HepG2 (cell line): ENCODE results near the gene LHPP. TPM values are rescaled to one million over a fixed set of nuclear protein-coding genes. Genes with fewer than 3 reads are reported as not detected.

Experiments used
- ARNTL ChIP-seq: sonication (generic); formaldehyde crosslinking; IDR thresholded peaks from 2 replicates; pipeline ENCODE4 v1.4.0; 2020; ENCODE audit warnings: mild to moderate bottlenecking, missing genetic modification reagents
- BRD4 ChIP-seq: sonication (generic); formaldehyde crosslinking; IDR thresholded peaks from 2 replicates; pipeline ENCODE4 v1.4.0; 2020; ENCODE audit warnings: missing genetic modification reagents
- CAMTA2 ChIP-seq: sonication (generic); formaldehyde crosslinking; IDR thresholded peaks from 2 replicates; pipeline ENCODE4 v1.4.0; 2020; ENCODE audit warnings: mild to moderate bottlenecking, missing genetic modification reagents, borderline replicate concordance
- HOXA3 ChIP-seq: sonication (generic); formaldehyde crosslinking; IDR thresholded peaks from 2 replicates; pipeline ENCODE4 v1.5.0; 2020; ENCODE audit warnings: missing genetic modification reagents
- KDM3A ChIP-seq: IDR thresholded peaks from 2 replicates; pipeline ENCODE4 v1.6.1; 2018; ENCODE audit warnings: low read depth, missing compliant biosample characterization
- LCORL ChIP-seq, 2 experiments: fragments of 450-650 bp in 1 of 2; sonication (generic) in 1 of 2; formaldehyde crosslinking in 1 of 2; IDR thresholded peaks; 2 replicates each; pipeline versions ENCODE4 v1.5.0 to v1.6.1; 2017 to 2020; ENCODE audit warnings: antibody characterized with exemption in 1 of 2, missing genetic modification reagents in 1 of 2
- NCOA2 ChIP-seq: sonication (generic); formaldehyde crosslinking; IDR thresholded peaks from 2 replicates; pipeline ENCODE4 v1.8.0; 2022; ENCODE audit warnings: inconsistent platforms
- NCOR1 ChIP-seq: fragments of 200-600 bp; sonication (generic); IDR thresholded peaks from 2 replicates; pipeline ENCODE4 v1.7.0; 2017; ENCODE audit warnings: antibody characterized with exemption, low read length, borderline replicate concordance
- ZC3H4 ChIP-seq: sonication (generic); formaldehyde crosslinking; IDR thresholded peaks from 2 replicates; pipeline ENCODE4 v1.4.0; 2020; ENCODE audit warnings: missing genetic modification reagents, borderline replicate concordance
- ZFP36L2 ChIP-seq: sonication (generic); formaldehyde crosslinking; IDR thresholded peaks from 2 replicates; pipeline ENCODE4 v1.4.0; 2020; ENCODE audit warnings: missing genetic modification reagents
- ZNF282 ChIP-seq: fragments of 450-650 bp; IDR thresholded peaks from 2 replicates; pipeline ENCODE4 v1.6.1; 2018; ENCODE audit not compliant: partially characterized antibody
- ZNF34 ChIP-seq: sonication (generic); formaldehyde crosslinking; IDR thresholded peaks from 2 replicates; pipeline ENCODE4 v1.4.0; 2020; ENCODE audit warnings: mild to moderate bottlenecking, missing genetic modification reagents, borderline replicate concordance
- ZNF432 ChIP-seq: sonication (generic); formaldehyde crosslinking; IDR thresholded peaks from 2 replicates; pipeline ENCODE4 v1.5.0; 2020; ENCODE audit warnings: missing genetic modification reagents, mild to moderate bottlenecking, borderline replicate concordance
- ZNF468 ChIP-seq: sonication (generic); formaldehyde crosslinking; IDR thresholded peaks from 2 replicates; pipeline ENCODE4 v1.8.0; 2022; ENCODE audit warnings: mild to moderate bottlenecking, moderate library complexity, missing genetic modification reagents
- ZNF615 ChIP-seq: sonication (generic); formaldehyde crosslinking; IDR thresholded peaks from 2 replicates; pipeline ENCODE4 v1.5.0; 2020; ENCODE audit warnings: mild to moderate bottlenecking, missing genetic modification reagents, borderline replicate concordance
- ZNF816 ChIP-seq: sonication (generic); formaldehyde crosslinking; IDR thresholded peaks from 2 replicates; pipeline ENCODE4 v1.8.0; 2022; ENCODE audit warnings: missing genetic modification reagents, mild to moderate bottlenecking, borderline replicate concordance
- ZNF83 ChIP-seq: sonication (generic); formaldehyde crosslinking; IDR thresholded peaks from 2 replicates; pipeline ENCODE4 v1.4.0; 2020; ENCODE audit warnings: missing genetic modification reagents, mild to moderate bottlenecking, borderline replicate concordance
- ZSCAN12 ChIP-seq: sonication (generic); formaldehyde crosslinking; IDR thresholded peaks from 2 replicates; pipeline ENCODE4 v1.9.0; 2021; ENCODE audit warnings: mild to moderate bottlenecking, missing genetic modification reagents
- polyA plus RNA-seq, 8 experiments: library from polyadenylated mRNA; depleted of rRNA in 3 of 8; stranded (reverse) in 7 of 8; unstranded in 1 of 8; fragments of >200 nt; fragmentation: Illumina TruSeq in 4 of 8; extraction: Trizol in 4 of 8; gene quantifications; 2 replicates each; pipeline versions ENCODE4 v1.2.1 to v1.2.3, GENCODE V29; 2011 to 2016; ENCODE audit warnings: low read depth in 4 of 8, missing spikeins in 1 of 8, mixed read lengths in 1 of 8; ENCODE audit not compliant: insufficient read depth in 1 of 8
- total RNA-seq, 5 experiments: library from RNA; depleted of rRNA; stranded (reverse); fragments of >200 nt; fragmentation: Illumina TruSeq; extraction: Trizol; gene quantifications; 2 replicates each; pipeline ENCODE4 v1.2.3, GENCODE V29; 2016; ENCODE audit warnings: low read depth in 1 of 5
- TF ChIP-seq, protein P1 (sequence below): sonication (generic); formaldehyde crosslinking; IDR thresholded peaks from 2 replicates; pipeline ENCODE4 v1.8.1; 2023; ENCODE audit warnings: mild to moderate bottlenecking, moderate library complexity, missing genetic modification reagents
- TF ChIP-seq, protein P2 (sequence below): sonication (generic); IDR thresholded peaks from 2 replicates; pipeline ENCODE4 v1.6.1; 2016; ENCODE audit warnings: low read depth, borderline replicate concordance
- TF ChIP-seq, protein P3 (sequence below): sonication (generic); formaldehyde crosslinking; IDR thresholded peaks from 2 replicates; pipeline ENCODE4 v1.5.1; 2020; ENCODE audit warnings: mild to moderate bottlenecking, missing genetic modification reagents, moderate library complexity

Gene LHPP
- total and polyA plus RNA-seq, 2 of the 13 experiments (the other 11 are each of a cell fraction or from before 2014, with no cell fraction given): 5.2 to 13.1 TPM

DNA sequence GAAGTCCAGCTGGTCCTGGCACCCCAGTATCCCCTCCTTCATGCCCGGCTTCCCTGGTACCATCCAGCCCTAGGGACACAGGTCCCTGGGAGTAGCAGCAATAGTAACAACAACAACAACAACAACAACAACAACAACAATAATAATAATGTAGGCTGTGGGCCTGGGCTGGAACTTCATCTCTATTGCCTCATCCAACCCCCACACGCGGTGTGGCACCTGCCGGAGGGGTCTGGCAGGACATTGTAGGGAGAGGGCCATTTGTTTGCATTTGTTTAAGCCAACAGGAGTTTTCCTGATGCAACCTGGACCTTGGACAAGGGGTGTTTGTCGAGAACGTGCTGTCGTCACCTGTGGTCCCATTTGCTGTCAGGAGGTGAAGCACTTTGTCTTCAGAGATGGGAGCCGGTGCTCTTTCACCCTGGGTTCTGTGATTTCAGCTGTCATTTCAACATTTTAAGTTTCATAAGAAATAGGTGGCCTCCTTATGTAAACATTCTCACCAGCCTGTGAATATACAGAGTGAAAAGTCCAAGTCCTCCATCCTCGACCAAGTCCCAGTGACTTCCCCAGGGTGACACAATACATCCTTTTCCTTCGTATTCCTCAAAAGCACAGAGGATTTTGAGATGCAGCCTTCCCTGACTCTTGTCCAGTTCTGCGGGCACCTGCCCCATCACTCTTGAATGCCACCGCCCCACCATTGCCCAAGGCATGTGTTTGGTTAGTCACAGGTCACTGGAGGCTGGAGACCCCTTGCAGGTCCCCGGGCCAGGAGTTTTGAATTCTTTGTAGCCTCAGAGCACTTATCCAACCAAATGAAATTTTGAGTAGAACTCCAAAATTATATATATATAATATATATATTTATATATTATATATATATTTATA lies 9.2 kb downstream of the LHPP start (continued):
- TF ChIP-seq, protein P1, sequence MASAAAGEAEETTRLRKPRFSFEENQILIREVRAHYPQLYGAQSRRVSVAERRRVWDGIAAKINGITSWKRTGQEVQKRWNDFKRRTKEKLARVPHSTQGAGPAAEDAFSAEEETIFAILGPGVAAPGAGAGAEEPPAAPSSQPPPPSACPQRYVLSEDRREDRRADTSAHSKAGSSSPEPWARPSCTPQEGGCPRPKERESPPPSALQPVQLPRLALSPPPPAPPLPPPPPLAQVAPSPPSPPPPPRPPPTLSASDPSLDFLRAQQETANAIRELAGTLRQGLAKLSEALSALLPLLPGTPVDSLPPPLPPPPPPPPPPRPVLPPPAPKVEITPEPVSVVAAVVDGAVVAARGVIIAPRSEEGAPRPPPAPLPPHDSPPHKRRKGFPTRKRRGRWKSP (CRISPR knock-in tag): peak; percentile 70; the same call in 1 of the 2 replicates
- TF ChIP-seq CAMTA2 (CRISPR knock-in tag): no peak
- TF ChIP-seq ZC3H4 (CRISPR knock-in tag): no peak
- TF ChIP-seq ZNF468 (CRISPR knock-in tag): no peak
- peak; percentile 94 for TF ChIP-seq NCOA2
- no peak for TF ChIP-seq ZNF432 (CRISPR knock-in tag)
- no peak for TF ChIP-seq BRD4 (CRISPR knock-in tag)
- peak; percentile 98 for TF ChIP-seq HOXA3
- TF ChIP-seq KDM3A: peak; percentile 77; the same call in 1 of the 2 replicates
- peak; percentile 16; the same call in 1 of the 2 replicates for TF ChIP-seq LCORL (IDR thresholded peaks at IDR 0.05)
- peak; percentile 97 for TF ChIP-seq LCORL (CRISPR knock-in tag; IDR thresholded peaks at IDR 0.05)
- no peak for TF ChIP-seq ZNF83 (CRISPR knock-in tag)
- TF ChIP-seq, protein P2, sequence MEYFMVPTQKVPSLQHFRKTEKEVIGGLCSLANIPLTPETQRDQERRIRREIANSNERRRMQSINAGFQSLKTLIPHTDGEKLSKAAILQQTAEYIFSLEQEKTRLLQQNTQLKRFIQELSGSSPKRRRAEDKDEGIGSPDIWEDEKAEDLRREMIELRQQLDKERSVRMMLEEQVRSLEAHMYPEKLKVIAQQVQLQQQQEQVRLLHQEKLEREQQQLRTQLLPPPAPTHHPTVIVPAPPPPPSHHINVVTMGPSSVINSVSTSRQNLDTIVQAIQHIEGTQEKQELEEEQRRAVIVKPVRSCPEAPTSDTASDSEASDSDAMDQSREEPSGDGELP: peak; percentile 94
- no peak for TF ChIP-seq ZNF282
- TF ChIP-seq NCOR1: peak; percentile 99
- TF ChIP-seq ZSCAN12 (CRISPR knock-in tag): no peak
- no peak; the same call in 1 of the 2 replicates for TF ChIP-seq ZNF816 (CRISPR knock-in tag)
- TF ChIP-seq ARNTL (CRISPR knock-in tag): peak; percentile 97
- no peak for TF ChIP-seq ZFP36L2 (CRISPR knock-in tag)
- TF ChIP-seq ZNF615: no peak
- TF ChIP-seq, protein P3, sequence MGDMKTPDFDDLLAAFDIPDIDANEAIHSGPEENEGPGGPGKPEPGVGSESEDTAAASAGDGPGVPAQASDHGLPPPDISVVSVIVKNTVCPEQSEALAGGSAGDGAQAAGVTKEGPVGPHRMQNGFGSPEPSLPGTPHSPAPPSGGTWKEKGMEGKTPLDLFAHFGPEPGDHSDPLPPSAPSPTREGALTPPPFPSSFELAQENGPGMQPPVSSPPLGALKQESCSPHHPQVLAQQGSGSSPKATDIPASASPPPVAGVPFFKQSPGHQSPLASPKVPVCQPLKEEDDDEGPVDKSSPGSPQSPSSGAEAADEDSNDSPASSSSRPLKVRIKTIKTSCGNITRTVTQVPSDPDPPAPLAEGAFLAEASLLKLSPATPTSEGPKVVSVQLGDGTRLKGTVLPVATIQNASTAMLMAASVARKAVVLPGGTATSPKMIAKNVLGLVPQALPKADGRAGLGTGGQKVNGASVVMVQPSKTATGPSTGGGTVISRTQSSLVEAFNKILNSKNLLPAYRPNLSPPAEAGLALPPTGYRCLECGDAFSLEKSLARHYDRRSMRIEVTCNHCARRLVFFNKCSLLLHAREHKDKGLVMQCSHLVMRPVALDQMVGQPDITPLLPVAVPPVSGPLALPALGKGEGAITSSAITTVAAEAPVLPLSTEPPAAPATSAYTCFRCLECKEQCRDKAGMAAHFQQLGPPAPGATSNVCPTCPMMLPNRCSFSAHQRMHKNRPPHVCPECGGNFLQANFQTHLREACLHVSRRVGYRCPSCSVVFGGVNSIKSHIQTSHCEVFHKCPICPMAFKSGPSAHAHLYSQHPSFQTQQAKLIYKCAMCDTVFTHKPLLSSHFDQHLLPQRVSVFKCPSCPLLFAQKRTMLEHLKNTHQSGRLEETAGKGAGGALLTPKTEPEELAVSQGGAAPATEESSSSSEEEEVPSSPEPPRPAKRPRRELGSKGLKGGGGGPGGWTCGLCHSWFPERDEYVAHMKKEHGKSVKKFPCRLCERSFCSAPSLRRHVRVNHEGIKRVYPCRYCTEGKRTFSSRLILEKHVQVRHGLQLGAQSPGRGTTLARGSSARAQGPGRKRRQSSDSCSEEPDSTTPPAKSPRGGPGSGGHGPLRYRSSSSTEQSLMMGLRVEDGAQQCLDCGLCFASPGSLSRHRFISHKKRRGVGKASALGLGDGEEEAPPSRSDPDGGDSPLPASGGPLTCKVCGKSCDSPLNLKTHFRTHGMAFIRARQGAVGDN: peak; percentile 63
- no peak for TF ChIP-seq ZNF34 (CRISPR knock-in tag)
